Mesodermal cell (in vitro differentiated cells): ENCODE data around the gene UBR7.
"Not testable (repeated sequence)": the region's sequence is repeated elsewhere in the genome, so short reads cannot be mapped to it uniquely, and the experiment has no call there.

Experiments used
- H3K27ac ChIP-seq: 2 replicates; pipeline ENCODE4 v1.7.0; 2013; ENCODE audit warnings: mild to moderate bottlenecking, low read depth, low read length, moderate library complexity; ENCODE audit not compliant: severe bottlenecking
- H3K36me3 ChIP-seq: 2 replicates; pipeline ENCODE4 v1.7.1; 2013; ENCODE audit warnings: mild to moderate bottlenecking, low read length, moderate library complexity; ENCODE audit not compliant: control insufficient read depth, insufficient read depth
- H3K4me1 ChIP-seq: one replicate; pipeline ENCODE4 v1.7.1; 2013; ENCODE audit warnings: mild to moderate bottlenecking, low read length; ENCODE audit not compliant: insufficient read depth, control insufficient read depth, poor library complexity, severe bottlenecking
- H3K4me3 ChIP-seq: 2 replicates; pipeline ENCODE4 v1.7.0; 2013; ENCODE audit warnings: low read length, control low read depth, mild to moderate bottlenecking; ENCODE audit not compliant: insufficient read depth, poor library complexity, severe bottlenecking; ENCODE audit errors: extremely low read depth
- H3K9me3 ChIP-seq: 2 replicates; pipeline ENCODE4 v1.7.1; 2013; ENCODE audit warnings: mild to moderate bottlenecking, low read length, moderate library complexity; ENCODE audit not compliant: control insufficient read depth
- WGBS, 2 experiments: methylation state at CpG; one replicate each; pipeline ENCODE4 v1.1.5; 2013; ENCODE audit warnings: missing lambda C conversion rate in 2 of 2; ENCODE audit not compliant: insufficient coverage in 2 of 2; 5-methylcytosine and 5-hydroxymethylcytosine counted together

The UBR7 gene

GRCh38 chr14:93231129-93231979 lies 24.3 kb downstream of the UBR7 start:
- Histone ChIP-seq H3K4me1 (no peaks in the 10 kb centered on the region), H3K36me3 (peaks cover 23% of the 10 kb centered on the region), H3K9me3 (no peaks in the 10 kb centered on the region), H3K4me3 (no peak overlapping the region), H3K27ac (no peak overlapping the region)
- 93 to 94% methylated on average over 34 to 38 of the region's 39 CpGs for WGBS, 2 experiments

GRCh38 chr14:93232159-93232558 lies 25.1 kb downstream of the UBR7 start:
- no peak overlapping the region for H3K27ac ChIP-seq
- H3K36me3 ChIP-seq: peaks cover 15% of the 10 kb centered on the region
- H3K4me3 ChIP-seq: no peak overlapping the region
- no peaks in the 10 kb centered on the region for H3K9me3 ChIP-seq
- 87 to 98% methylated on average over 13 to 17 of the region's 17 CpGs for WGBS, 2 experiments
- H3K4me1 ChIP-seq: no peaks in the 10 kb centered on the region

GRCh38 chr14:93233078-93233477 lies 26.0 kb downstream of the UBR7 start:
- not testable (repeated sequence) for H3K4me1 ChIP-seq, H3K27ac ChIP-seq, H3K4me3 ChIP-seq, H3K36me3 ChIP-seq, H3K9me3 ChIP-seq
- 88 to 100% methylated on average over 1 of the region's 5 CpGs for WGBS, 2 experiments

GRCh38 chr14:93234798-93235197 lies 27.7 kb downstream of the UBR7 start:
- Histone ChIP-seq H3K27ac (no peak overlapping the region), H3K4me3 (no peak overlapping the region), H3K36me3 (peaks cover 8% of the 10 kb centered on the region), H3K9me3 (no peaks in the 10 kb centered on the region), H3K4me1 (no peaks in the 10 kb centered on the region)
- 85 to 92% methylated on average over 9 to 10 of the region's 10 CpGs for WGBS, 2 experiments

GRCh38 chr14:93239869-93240677 lies 33.0 kb downstream of the UBR7 start:
- WGBS, 2 experiments: 97 to 99% methylated on average over 17 of the region's 25 CpGs
- no peak overlapping the region for H3K4me3 ChIP-seq
- H3K9me3 ChIP-seq: no peaks in the 10 kb centered on the region
- peaks cover 9% of the 10 kb centered on the region for H3K4me1 ChIP-seq
- no peak overlapping the region for H3K27ac ChIP-seq
- H3K36me3 ChIP-seq: peaks cover 54% of the 10 kb centered on the region

- H3K9me3 ChIP-seq: no peaks in the 10 kb centered on the region
- H3K27ac ChIP-seq: no peak overlapping the region
- 92 to 100% methylated on average over 2 of the region's 3 CpGs for WGBS, 2 experiments
- no peak overlapping the region for H3K4me3 ChIP-seq
- H3K36me3 ChIP-seq: peaks cover 59% of the 10 kb centered on the region
- H3K4me1 ChIP-seq: peaks cover 9% of the 10 kb centered on the region
These were observed 33.6 kb downstream of the UBR7 start for GRCh38 chr14:93240678-93241000.

GRCh38 chr14:93245764-93246420 lies 38.8 kb downstream of the UBR7 start:
- no peak overlapping the region for H3K4me3 ChIP-seq
- no peak overlapping the region for H3K27ac ChIP-seq
- no peaks in the 10 kb centered on the region for H3K9me3 ChIP-seq
- H3K36me3 ChIP-seq: peaks cover 90% of the 10 kb centered on the region
- 87 to 97% methylated on average over 8 to 9 of the region's 10 CpGs for WGBS, 2 experiments
- H3K4me1 ChIP-seq: peaks cover 2% of the 10 kb centered on the region

- H3K9me3 ChIP-seq: no peaks in the 10 kb centered on the region
- peaks cover 90% of the 10 kb centered on the region for H3K36me3 ChIP-seq
- H3K4me1 ChIP-seq: no peaks in the 10 kb centered on the region
- H3K4me3 ChIP-seq: no peak overlapping the region
- no peak overlapping the region for H3K27ac ChIP-seq
These were observed 39.5 kb downstream of the UBR7 start for GRCh38 chr14:93246534-93246933.

- 88 to 98% methylated on average over 4 to 7 of the region's 7 CpGs for WGBS, 2 experiments
- no peaks in the 10 kb centered on the region for H3K4me1 ChIP-seq
- peaks cover 87% of the 10 kb centered on the region for H3K36me3 ChIP-seq
- H3K27ac ChIP-seq: no peak overlapping the region
- no peak overlapping the region for H3K4me3 ChIP-seq
- H3K9me3 ChIP-seq: no peaks in the 10 kb centered on the region
These were observed 42.2 kb downstream of the UBR7 start for GRCh38 chr14:93249128-93249831.

GRCh38 chr14:93262446-93262845 lies 55.4 kb downstream of the UBR7 start:
- no peaks in the 10 kb centered on the region for H3K4me1 ChIP-seq
- H3K4me3 ChIP-seq: no peak overlapping the region
- WGBS, 2 experiments: no CpG with 5 or more reads among the region's 2 CpGs
- no peaks in the 10 kb centered on the region for H3K9me3 ChIP-seq
- H3K36me3 ChIP-seq: peaks cover 36% of the 10 kb centered on the region
- no peak overlapping the region for H3K27ac ChIP-seq
